Pancreas (tissue), 10 donors: ENCODE results near the gene CCDC106. TPM values are rescaled to one million over a fixed set of nuclear protein-coding genes. Genes with fewer than 3 reads are reported as not detected.

Experiments
- ATAC-seq, 4 donors: fragments of 200-7000 bp; cut with Tn5 transposase; one replicate each; pipeline versions ENCODE4 v1.8.0 to v1.9.1; 2020; ENCODE audit warnings: mild to moderate bottlenecking in 4 of 4, moderate library complexity in 4 of 4
- DNase-seq, 6 donors: peaks; one replicate each; pipeline ENCODE4 v3.0.0-alpha.2; 2020
- FAIRE-seq: peaks from 2 replicates; lab custom pipeline; 2012; peaks lifted over from hg19 to GRCh38; lab: Jason Lieb, UNC
- H3K27ac ChIP-seq, 4 donors: fragments of 200-600 bp; sonication (generic); 1 replicate in 3 of 4; 2 replicates in 1 of 4; pipeline versions ENCODE4 v1.5.0 to v1.8.0; 2020
- H3K27me3 ChIP-seq, 4 donors: fragments of 200-600 bp; one replicate each; pipeline ENCODE4 v1.8.0; 2021
- H3K36me3 ChIP-seq, 3 donors: fragments of 200-600 bp; sonication (generic) in 1 of 3; one replicate each; pipeline versions ENCODE4 v1.5.0 to v1.8.0; 2020 to 2021
- H3K4me1 ChIP-seq, 3 donors: fragments of 200-600 bp; one replicate each; pipeline ENCODE4 v1.8.0; 2021
- H3K4me3 ChIP-seq, 4 donors: fragments of 200-600 bp; sonication (generic) in 2 of 4; one replicate each; pipeline versions ENCODE4 v1.5.0 to v1.8.0; 2020 to 2021
- H3K9me3 ChIP-seq, 4 donors: fragments of 200-600 bp; one replicate each; pipeline ENCODE4 v1.8.0; 2021
- WGBS, 2 donors: extraction: QIAGEN DNeasy Blood & Tissue Kit; methylation state at CpG; one replicate each; pipeline ENCODE4 v1.1.7; 2013; 5-methylcytosine and 5-hydroxymethylcytosine counted together
- intact Hi-C, 3 donors: fragments of 100-400 bp; cut with DNase I; formaldehyde crosslinking; loops; one replicate each; pipeline versions ENCODE4 v1.11.1 to v1.14.2; 2022
- polyA plus RNA-seq, 2 donors: library from polyadenylated mRNA; stranded (reverse); fragments of 200-250 nt; gene quantifications; one replicate each; pipeline ENCODE4 v1.2.3, GENCODE V29; 2013
- total RNA-seq, 6 donors: library from RNA; stranded (reverse); fragmentation: NEBNext Ultra II Directional in 4 of 6; extraction: Animal tissue kit (Norgen Biotek cat#: 25700) in 4 of 6; gene quantifications; one replicate each; pipeline versions ENCODE4 v1.2.1 to v1.2.4, GENCODE V29; 2021 to 2023
- TF ChIP-seq, protein P1 (sequence below), 4 donors: fragments of 200-600 bp; sonication (generic) in 3 of 4; IDR thresholded peaks; one replicate each; pipeline versions ENCODE4 v1.5.0 to v1.8.0; 2021; ENCODE audit warnings: antibody characterized with exemption in 4 of 4
- donor health status: healthy with polysubstance abuse.
- donor health status: DM: no; HTN: no; CAD: no; lungs with moderate emphysema.
- donor health status: DM: no; HTN: no; CAD: no.
- donor health status: control.
- donor health status: control.
- donor health status: Bipolar disorder and iron deficiency.
- donor health status: DM: yes; HTN: yes; CAD: no.
- donor health status: DM: no; HTN: no; CAD: no.
- donor health status: DM: no; HTN: no; CAD: no.
- donor health status: DM: yes; HTN: yes; CAD: no.

Gene CCDC106
- total and polyA plus RNA-seq, 8 donors, result 3.2 to 22.8 (median 5.4) TPM

DNA sequence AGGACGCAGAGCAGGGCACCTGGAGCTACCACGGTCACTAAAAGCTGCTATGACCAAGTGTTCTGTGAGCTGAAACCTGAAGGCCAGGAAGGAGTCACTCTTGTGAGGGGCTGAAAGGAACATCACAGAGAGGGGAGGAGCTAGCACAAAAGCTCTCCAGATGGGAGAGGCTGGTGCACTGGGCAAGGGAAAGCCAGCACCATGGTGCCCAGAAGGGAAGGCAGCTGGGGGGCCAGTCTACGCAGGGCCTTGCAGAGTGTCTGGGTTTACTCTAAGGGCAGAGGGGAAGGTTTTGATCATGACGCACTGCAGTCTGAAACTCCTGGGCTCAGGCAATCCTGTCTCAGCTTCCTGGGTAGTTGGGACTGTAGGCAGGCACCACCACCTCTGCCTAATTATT is 11.3 kb upstream of the CCDC106 start:
- intact Hi-C loops, result no loop called here
- no peaks in the 10 kb centered on the region for H3K27me3 ChIP-seq
- FAIRE-seq, result no peak
- ATAC-seq, result no peak
- WGBS, 2 donors, result 77 to 84% methylated on average over 4 of the region's 4 CpGs
- H3K36me3 ChIP-seq, result no peaks in the 10 kb centered on the region
- no peak overlapping the region for H3K4me3 ChIP-seq
- H3K27ac ChIP-seq, result no peak overlapping the region
- H3K9me3 ChIP-seq, result no peaks in the 10 kb centered on the region
- peaks cover 8 to 22% (median 13%) of the 10 kb centered on the region in 3 donors for H3K4me1 ChIP-seq
- peak in 2 of 6 donors; percentile 28 to 37 for DNase-seq
- TF ChIP-seq, protein P1, sequence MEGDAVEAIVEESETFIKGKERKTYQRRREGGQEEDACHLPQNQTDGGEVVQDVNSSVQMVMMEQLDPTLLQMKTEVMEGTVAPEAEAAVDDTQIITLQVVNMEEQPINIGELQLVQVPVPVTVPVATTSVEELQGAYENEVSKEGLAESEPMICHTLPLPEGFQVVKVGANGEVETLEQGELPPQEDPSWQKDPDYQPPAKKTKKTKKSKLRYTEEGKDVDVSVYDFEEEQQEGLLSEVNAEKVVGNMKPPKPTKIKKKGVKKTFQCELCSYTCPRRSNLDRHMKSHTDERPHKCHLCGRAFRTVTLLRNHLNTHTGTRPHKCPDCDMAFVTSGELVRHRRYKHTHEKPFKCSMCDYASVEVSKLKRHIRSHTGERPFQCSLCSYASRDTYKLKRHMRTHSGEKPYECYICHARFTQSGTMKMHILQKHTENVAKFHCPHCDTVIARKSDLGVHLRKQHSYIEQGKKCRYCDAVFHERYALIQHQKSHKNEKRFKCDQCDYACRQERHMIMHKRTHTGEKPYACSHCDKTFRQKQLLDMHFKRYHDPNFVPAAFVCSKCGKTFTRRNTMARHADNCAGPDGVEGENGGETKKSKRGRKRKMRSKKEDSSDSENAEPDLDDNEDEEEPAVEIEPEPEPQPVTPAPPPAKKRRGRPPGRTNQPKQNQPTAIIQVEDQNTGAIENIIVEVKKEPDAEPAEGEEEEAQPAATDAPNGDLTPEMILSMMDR (IDR thresholded peaks at IDR 0.05), result no peak

GRCh38 chr19:55637534-55637933 is 10.5 kb upstream of the CCDC106 start:
- ATAC-seq (no peak), DNase-seq (peak in 2 of 6 donors; percentile 37 to 49), FAIRE-seq (no peak)
- WGBS, 2 donors, result 67 to 75% methylated on average over 11 of the region's 11 CpGs
- Histone ChIP-seq H3K4me3 (no peak overlapping the region), H3K27ac (no peak overlapping the region), H3K4me1 (peaks cover 8 to 22% (median 13%) of the 10 kb centered on the region in 3 donors), H3K27me3 (no peaks in the 10 kb centered on the region), H3K9me3 (no peaks in the 10 kb centered on the region), H3K36me3 (no peaks in the 10 kb centered on the region)
- intact Hi-C loops, result no loop called here
- TF ChIP-seq, protein P1 (IDR thresholded peaks at IDR 0.05), result no peak

DNA sequence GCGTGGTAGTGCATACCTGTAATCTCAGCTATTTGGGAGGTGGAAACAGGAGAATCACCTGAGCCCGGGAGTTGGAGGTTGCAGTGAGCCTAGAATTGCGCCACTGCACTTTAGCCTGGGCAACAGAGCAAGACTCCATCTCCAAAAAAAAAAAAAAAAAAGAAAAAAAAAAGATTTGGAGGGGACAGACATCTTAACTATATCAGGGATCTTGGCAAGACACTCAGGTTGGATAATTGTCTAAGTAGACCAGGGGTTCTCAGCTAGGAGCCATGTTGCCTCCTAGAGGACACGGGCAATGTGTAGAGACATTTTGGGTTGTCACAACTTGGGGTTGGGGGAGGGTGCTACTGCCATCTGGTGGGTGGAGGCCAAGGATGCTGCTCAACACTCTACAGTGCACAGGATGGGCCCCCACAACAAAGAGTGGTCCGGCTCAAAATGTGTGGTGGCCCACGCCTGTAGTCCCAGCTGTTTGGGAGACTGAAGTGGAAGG is 9.1 kb upstream of the CCDC106 start:
- peaks cover 11 to 22% (median 13%) of the 10 kb centered on the region in 3 donors for H3K4me1 ChIP-seq
- TF ChIP-seq, protein P1 (IDR thresholded peaks at IDR 0.05), result peak in 1 of 4 donors; percentile 20
- no peaks in the 10 kb centered on the region for H3K9me3 ChIP-seq
- FAIRE-seq (no peak), DNase-seq (peak in 4 of 6 donors; percentile 4 to 55 (median 36)), ATAC-seq (no peak)
- intact Hi-C loops, result no loop called here
- H3K4me3 ChIP-seq, result no peak overlapping the region
- WGBS, 2 donors, result 87 to 91% methylated on average over 6 of the region's 6 CpGs
- no peak overlapping the region for H3K27ac ChIP-seq
- no peaks in the 10 kb centered on the region for H3K27me3 ChIP-seq
- H3K36me3 ChIP-seq, result no peaks in the 10 kb centered on the region

GRCh38 chr19:55640043-55640576 is 7.9 kb upstream of the CCDC106 start:
- peak; percentile 25 to 38 (median 32) for ATAC-seq
- Histone ChIP-seq H3K4me1 (peaks cover 13 to 22% (median 14%) of the 10 kb centered on the region in 3 donors), H3K4me3 (peak overlapping the region; percentile 63 to 86 (median 71))

More at GRCh38 chr19:55640043-55640576, 7.9 kb upstream of the CCDC106 start:
- H3K9me3 ChIP-seq, result no peaks in the 10 kb centered on the region
- 14 to 19% methylated on average over 38 of the region's 38 CpGs for WGBS, 2 donors
- TF ChIP-seq, protein P1 (IDR thresholded peaks at IDR 0.05), result peak in 1 of 4 donors; percentile 18
- no peak for FAIRE-seq
- peak; percentile 41 to 87 (median 69) for DNase-seq
- H3K27ac ChIP-seq, result peak overlapping the region; percentile 64 to 89 (median 82)
- H3K27me3 ChIP-seq, result no peaks in the 10 kb centered on the region
- intact Hi-C loops, result no loop called here
- no peaks in the 10 kb centered on the region for H3K36me3 ChIP-seq
